Globus pallidus (tissue), 1 donor: ENCODE measurements around the gene GLIS2.

Source experiments
- DNase-seq: peaks from one replicate; pipeline ENCODE4 v3.0.0-alpha.2; 2015; ENCODE audit warnings: low spot score

GLIS2 gene

GRCh38 chr16:4383591-4384444 lies 68.0 kb downstream of the GLIS2 start:
- DNase-seq, result no peak

GRCh38 chr16:4384509-4384942 lies 68.7 kb downstream of the GLIS2 start:
- DNase-seq, result no peak

GRCh38 chr16:4385066-4385788 lies 69.4 kb downstream of the GLIS2 start:
- no peak for DNase-seq

- no peak for DNase-seq
Observed at GRCh38 chr16:4385789-4386450, 70.1 kb downstream of the GLIS2 start.

DNA sequence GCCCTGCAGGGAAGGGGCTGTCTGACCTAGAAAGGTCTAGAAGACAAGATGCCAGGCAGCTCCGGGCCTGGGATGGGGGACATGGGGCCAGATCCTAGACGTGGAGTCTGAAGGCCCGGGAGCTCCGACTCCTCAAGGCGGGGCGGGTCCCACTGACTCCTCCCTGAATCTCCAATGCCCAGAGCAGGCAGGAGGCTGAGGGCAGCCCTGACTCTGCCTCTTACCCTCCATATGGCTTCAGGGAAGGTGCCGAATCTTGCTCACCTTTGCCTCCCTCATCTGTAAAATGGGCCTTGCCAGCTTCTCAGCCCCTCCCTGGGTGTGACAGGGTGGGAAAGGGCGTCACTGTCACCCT lies 70.6 kb downstream of the GLIS2 start:
- DNase-seq, result no peak

GRCh38 chr16:4386951-4387565 lies 71.2 kb downstream of the GLIS2 start:
- DNase-seq, result no peak

DNA sequence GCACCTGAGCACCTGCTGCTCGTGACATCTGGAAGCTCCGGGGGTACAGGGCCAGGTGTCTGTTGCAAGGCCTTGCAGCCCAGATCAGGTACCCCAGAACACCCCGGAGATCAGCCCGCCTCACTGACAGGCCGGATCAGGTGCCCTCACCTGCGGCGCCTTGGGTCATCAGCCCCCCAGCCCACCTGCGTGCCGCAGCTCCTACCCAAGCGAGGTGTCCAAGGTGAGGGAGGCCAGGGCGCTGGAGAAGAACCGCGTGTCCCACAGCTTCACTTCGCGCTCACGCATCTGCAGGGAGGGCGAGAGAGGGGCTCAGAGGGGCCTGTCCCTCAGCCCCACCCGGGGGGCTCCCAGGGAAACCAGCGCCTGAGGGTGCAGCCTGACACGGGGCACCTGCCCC lies 71.9 kb downstream of the GLIS2 start:
- no peak for DNase-seq

DNA sequence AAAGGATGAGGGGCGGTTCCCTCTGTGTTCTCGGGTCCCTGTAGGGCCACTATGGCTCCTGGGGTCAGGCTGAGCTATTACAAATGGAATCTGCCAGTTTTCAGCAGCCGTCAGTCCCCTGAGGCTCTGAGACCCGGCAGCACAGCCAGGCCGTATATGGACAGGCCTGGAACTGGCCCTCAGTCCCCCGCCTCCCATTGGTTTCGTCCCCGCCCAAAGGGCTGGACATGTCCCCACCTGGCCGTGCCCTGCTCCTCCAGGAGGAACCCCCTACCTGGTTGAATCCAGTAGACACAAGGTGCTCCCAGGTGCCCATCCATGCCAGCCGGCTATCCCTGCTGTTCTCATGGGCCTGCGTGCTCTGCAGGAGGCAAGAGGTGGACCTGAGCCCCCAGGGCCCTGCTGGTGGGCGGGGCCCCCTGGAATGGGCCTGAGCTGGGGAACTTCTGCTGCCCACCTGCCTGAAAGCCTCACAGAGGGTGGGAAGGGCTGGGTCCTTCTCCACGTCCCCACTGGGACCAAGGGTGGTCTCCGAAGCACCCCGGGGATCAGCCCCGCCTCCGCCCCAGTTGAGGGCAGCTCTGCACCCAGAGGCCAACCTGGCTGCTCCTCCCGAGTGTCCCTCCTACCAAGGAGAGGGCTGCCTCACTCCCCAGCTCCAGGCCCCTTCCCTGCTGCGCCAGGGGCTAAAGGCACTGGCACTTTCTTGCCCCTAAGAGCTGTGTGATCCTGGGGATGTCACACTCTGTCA lies 72.6 kb downstream of the GLIS2 start:
- DNase-seq, result no peak
